Neural crest cell (in vitro differentiated cells): ENCODE results near the gene MB21D2. TPM values are rescaled to one million over a fixed set of nuclear protein-coding genes. Genes with fewer than 3 reads are reported as not detected.

Source experiments
- DNase-seq: peaks from one replicate; pipeline ENCODE4 v3.0.0; 2021; ENCODE audit warnings: low read depth, mixed read lengths, low spot score
- H3K27ac Mint-ChIP-seq: one replicate; pipeline ENCODE4 v1.8.0; 2021; ENCODE audit warnings: mild to moderate bottlenecking, mixed read lengths; ENCODE audit not compliant: unreplicated experiment
- H3K27me3 Mint-ChIP-seq: 2 replicates; pipeline ENCODE4 v1.8.0; 2021; ENCODE audit warnings: low read depth, mild to moderate bottlenecking, mixed read lengths
- H3K36me3 Mint-ChIP-seq: 2 replicates; pipeline ENCODE4 v1.8.0; 2021; ENCODE audit warnings: low read depth, mild to moderate bottlenecking, mixed read lengths
- H3K4me1 Mint-ChIP-seq: 2 replicates; pipeline ENCODE4 v1.8.0; 2021; ENCODE audit warnings: mixed read lengths
- H3K4me3 Mint-ChIP-seq: one replicate; pipeline ENCODE4 v1.8.0; 2021; ENCODE audit warnings: mild to moderate bottlenecking, mixed read lengths
- H3K9me3 Mint-ChIP-seq: 2 replicates; pipeline ENCODE4 v1.8.0; 2021; ENCODE audit warnings: mixed read lengths
- CTCF ChIP-seq: fragments of 200-600 bp; sonication (generic); conservative IDR thresholded peaks from 2 replicates; pipeline ENCODE4 v1.5.0; 2021; ENCODE audit warnings: antibody characterized with exemption, mild to moderate bottlenecking
- total RNA-seq: library from RNA; stranded (reverse); gene quantifications from 2 replicates; pipeline ENCODE4 v1.2.1, GENCODE V29; 2021

Gene MB21D2
- total RNA-seq, 1 donor from 2014 or later: 5.5 TPM

GRCh38 chr3:192819001-192819569 lies 98.6 kb downstream of the MB21D2 start:
- no peak for DNase-seq
- Mint-ChIP-seq H3K4me3 (no peak overlapping the region), H3K27ac (no peak overlapping the region), H3K27me3 (no peaks in the 10 kb centered on the region), H3K36me3 (no peaks in the 10 kb centered on the region), H3K9me3 (no peaks in the 10 kb centered on the region), H3K4me1 (peaks cover 15% of the 10 kb centered on the region)
- no peak for TF ChIP-seq CTCF

GRCh38 chr3:192818126-192818525 lies 99.5 kb downstream of the MB21D2 start:
- no peak overlapping the region for H3K27ac Mint-ChIP-seq

GRCh38 chr3:192817506-192817905 lies 100.2 kb downstream of the MB21D2 start:
- Mint-ChIP-seq H3K9me3 (no peaks in the 10 kb centered on the region), H3K27ac (peak overlapping the region; percentile 32), H3K4me3 (no peak overlapping the region), H3K27me3 (no peaks in the 10 kb centered on the region), H3K36me3 (no peaks in the 10 kb centered on the region), H3K4me1 (peaks cover 20% of the 10 kb centered on the region)
- no peak for TF ChIP-seq CTCF
- DNase-seq: no peak

More at GRCh38 chr3:192818126-192818525, 99.5 kb downstream of the MB21D2 start:
- no peak for TF ChIP-seq CTCF
- Mint-ChIP-seq H3K4me3 (no peak overlapping the region), H3K27me3 (no peaks in the 10 kb centered on the region), H3K4me1 (peaks cover 15% of the 10 kb centered on the region), H3K9me3 (no peaks in the 10 kb centered on the region), H3K36me3 (no peaks in the 10 kb centered on the region)
- DNase-seq: no peak

GRCh38 chr3:192817053-192817452 lies 100.6 kb downstream of the MB21D2 start:
- H3K4me1 Mint-ChIP-seq: peaks cover 22% of the 10 kb centered on the region

GRCh38 chr3:192816351-192816750 lies 101.3 kb downstream of the MB21D2 start:
- peak; percentile 1 for DNase-seq
- Mint-ChIP-seq H3K27me3 (no peaks in the 10 kb centered on the region), H3K36me3 (no peaks in the 10 kb centered on the region), H3K9me3 (no peaks in the 10 kb centered on the region), H3K27ac (no peak overlapping the region), H3K4me3 (no peak overlapping the region), H3K4me1 (peaks cover 22% of the 10 kb centered on the region)
- TF ChIP-seq CTCF: peak; percentile 85

More at GRCh38 chr3:192817053-192817452, 100.6 kb downstream of the MB21D2 start:
- DNase-seq: no peak
- H3K36me3 Mint-ChIP-seq: no peaks in the 10 kb centered on the region
- no peaks in the 10 kb centered on the region for H3K9me3 Mint-ChIP-seq
- no peaks in the 10 kb centered on the region for H3K27me3 Mint-ChIP-seq
- no peak for TF ChIP-seq CTCF
- no peak overlapping the region for H3K27ac Mint-ChIP-seq
- H3K4me3 Mint-ChIP-seq: no peak overlapping the region
